H1 (cell line): Measurements from ENCODE around the gene CD276. TPM values are rescaled to one million over a fixed set of nuclear protein-coding genes. Genes with fewer than 3 reads are reported as not detected.

ENCODE experiments used
- CTCF ChIA-PET: fragments of 300-600 bp; sonication (Branson Sonifier 250); formaldehyde crosslinking; loops from one replicate; lab custom pipeline; 2021; ENCODE audit not compliant: partially characterized antibody; lab: Charles Lee
- POLR2A ChIA-PET: fragments of 300-600 bp; sonication (Branson Sonifier 250); formaldehyde crosslinking; loops from one replicate; lab custom pipeline; 2021; ENCODE audit warnings: inconsistent platforms; ENCODE audit not compliant: partially characterized antibody; lab: Charles Lee
- DNase-seq, 2 experiments: peaks; one replicate each; pipeline versions ENCODE4 v3.0.0 to v3.0.0-alpha.2; 2010 to 2022; ENCODE audit warnings: low spot score in 2 of 2, low read depth in 1 of 2, mixed read lengths in 1 of 2
- FAIRE-seq: peaks from 2 replicates; lab custom pipeline; 2011; peaks lifted over from hg19 to GRCh38; lab: Jason Lieb, UNC
- H2AFZ ChIP-seq: 2 replicates; pipeline ENCODE4 v1.8.1; 2012; ENCODE audit warnings: low read length, inconsistent platforms
- H2AK5ac ChIP-seq: 2 replicates; pipeline ENCODE4 v1.6.1; 2013; ENCODE audit warnings: low read depth, low read length
- H2BK120ac ChIP-seq: replicated peaks from 2 replicates; pipeline ENCODE3; 2013; ENCODE audit warnings: low read depth, low read length, inconsistent platforms
- H2BK12ac ChIP-seq: 2 replicates; pipeline ENCODE4 v1.6.1; 2013; ENCODE audit warnings: low read depth, low read length
- H2BK15ac ChIP-seq: 2 replicates; pipeline ENCODE4 v1.6.1; 2013; ENCODE audit warnings: low read length
- H2BK20ac ChIP-seq: 2 replicates; pipeline ENCODE4 v1.6.1; 2013; ENCODE audit warnings: low read length
- H2BK5ac ChIP-seq: 2 replicates; pipeline ENCODE4 v1.6.1; 2013; ENCODE audit warnings: low read depth, low read length
- H3K14ac ChIP-seq: 2 replicates; pipeline ENCODE4 v1.6.1; 2013; ENCODE audit warnings: inconsistent platforms; ENCODE audit not compliant: insufficient read length
- H3K18ac ChIP-seq: 2 replicates; pipeline ENCODE4 v1.6.1; 2013; ENCODE audit warnings: low read length; ENCODE audit errors: extremely low read depth
- H3K23ac ChIP-seq: 2 replicates; pipeline ENCODE4 v1.6.1; 2013; ENCODE audit warnings: inconsistent platforms; ENCODE audit not compliant: insufficient read length
- H3K23me2 ChIP-seq: 2 replicates; pipeline ENCODE4 v1.6.1; 2013; ENCODE audit warnings: low read depth, low read length
- H3K27ac ChIP-seq: 2 replicates; pipeline ENCODE4 v1.6.1; 2011; ENCODE audit warnings: low read depth, low read length, inconsistent platforms
- H3K27me3 ChIP-seq, 4 experiments: replicated peaks in 1 of 4; 1 replicate in 1 of 4; 2 replicates in 3 of 4; pipeline versions ENCODE4 v1.6.1 to v1.8.1; 2011 to 2013; ENCODE audit warnings: low read length in 3 of 4, mild to moderate bottlenecking in 3 of 4, inconsistent platforms in 2 of 4, mixed read lengths in 2 of 4, moderate library complexity in 1 of 4; ENCODE audit not compliant: control insufficient read depth in 3 of 4, insufficient read depth in 3 of 4; ENCODE audit errors: extremely low read depth in 1 of 4
- H3K36me3 ChIP-seq, 4 experiments: 2 replicates each; pipeline versions ENCODE4 v1.6.1 to v1.8.1; 2011 to 2013; ENCODE audit warnings: mild to moderate bottlenecking in 4 of 4, low read length in 3 of 4, moderate library complexity in 2 of 4, control low read depth in 1 of 4, inconsistent platforms in 1 of 4; ENCODE audit not compliant: insufficient read depth in 4 of 4, control insufficient read depth in 2 of 4
- H3K4ac ChIP-seq: replicated peaks from 2 replicates; pipeline ENCODE3; 2013; ENCODE audit warnings: low read length, low read depth, mixed read lengths, inconsistent platforms; ENCODE audit not compliant: insufficient read length
- H3K4me1 ChIP-seq, 4 experiments: replicated peaks in 1 of 4; 1 replicate in 1 of 4; 2 replicates in 3 of 4; pipeline versions ENCODE4 v1.6.1 to v1.8.1; 2011 to 2013; ENCODE audit warnings: low read length in 3 of 4, inconsistent platforms in 2 of 4, mixed read lengths in 1 of 4; ENCODE audit not compliant: insufficient read depth in 4 of 4, control insufficient read depth in 3 of 4
- H3K4me2 ChIP-seq, 2 experiments: 2 replicates each; pipeline versions ENCODE4 v1.6.1 to v1.8.1; 2011 to 2013; ENCODE audit warnings: low read depth in 2 of 2, low read length in 2 of 2, control low read depth in 1 of 2, inconsistent platforms in 1 of 2, mild to moderate bottlenecking in 1 of 2; ENCODE audit not compliant: insufficient read depth in 1 of 2
- H3K4me3 ChIP-seq, 4 experiments: fragments of 200-600, 300-600 bp in 1 of 4; sonication (generic), shearing (Covaris generic), sonication (Bioruptor Twin) in 1 of 4; 2 replicates each; pipeline versions ENCODE4 v1.5.1 to v1.8.1; 2011 to 2016; ENCODE audit warnings: low read length in 4 of 4, low read depth in 3 of 4, control low read depth in 2 of 4, inconsistent platforms in 2 of 4, mild to moderate bottlenecking in 2 of 4, mixed read lengths in 1 of 4, moderate library complexity in 1 of 4; ENCODE audit not compliant: insufficient read depth in 2 of 4; ENCODE audit errors: extremely low read depth in 1 of 4
- H3K56ac ChIP-seq: replicated peaks from 2 replicates; pipeline ENCODE3; 2013; ENCODE audit warnings: low read depth, mild to moderate bottlenecking, mixed read lengths, low read length, inconsistent platforms; ENCODE audit not compliant: insufficient read length
- H3K79me1 ChIP-seq: 2 replicates; pipeline ENCODE4 v1.6.1; 2013; ENCODE audit warnings: low read depth, low read length, control low read depth
- H3K79me2 ChIP-seq, 2 experiments: 2 replicates each; pipeline versions ENCODE4 v1.6.1 to v1.8.1; 2012 to 2013; ENCODE audit warnings: low read length in 2 of 2, mild to moderate bottlenecking in 2 of 2, inconsistent platforms in 1 of 2; ENCODE audit not compliant: insufficient read depth in 2 of 2, control insufficient read depth in 1 of 2
- H3K9ac ChIP-seq, 4 experiments: replicated peaks in 1 of 4; 1 replicate in 1 of 4; 2 replicates in 3 of 4; pipeline versions ENCODE4 v1.6.1 to v1.8.1; 2011 to 2013; ENCODE audit warnings: low read depth in 3 of 4, low read length in 3 of 4, control low read depth in 2 of 4, mild to moderate bottlenecking in 2 of 4, moderate library complexity in 2 of 4, inconsistent platforms in 1 of 4; ENCODE audit errors: extremely low read depth in 1 of 4
- H3K9me3 ChIP-seq, 2 experiments: 2 replicates each; pipeline versions ENCODE4 v1.6.1 to v1.8.1; 2012 to 2013; ENCODE audit warnings: mild to moderate bottlenecking in 2 of 2, moderate library complexity in 2 of 2, control low read depth in 1 of 2, inconsistent platforms in 1 of 2, low read depth in 1 of 2, low read length in 1 of 2, mixed read lengths in 1 of 2; ENCODE audit not compliant: insufficient read depth in 2 of 2
- H4K20me1 ChIP-seq, 2 experiments: replicated peaks in 1 of 2; 2 replicates each; pipeline versions ENCODE3 to v1.8.1; 2011 to 2013; ENCODE audit warnings: inconsistent platforms in 2 of 2, low read length in 2 of 2, mild to moderate bottlenecking in 1 of 2; ENCODE audit not compliant: insufficient read depth in 2 of 2, control insufficient read depth in 1 of 2
- H4K5ac ChIP-seq: 2 replicates; pipeline ENCODE4 v1.6.1; 2013; ENCODE audit warnings: low read length, low read depth, mixed read lengths, inconsistent platforms; ENCODE audit not compliant: insufficient read length
- H4K8ac ChIP-seq: 2 replicates; pipeline ENCODE4 v1.8.0; 2013; ENCODE audit warnings: mild to moderate bottlenecking, moderate library complexity, low read length, inconsistent platforms; ENCODE audit not compliant: insufficient read depth; ENCODE audit errors: extremely low read depth
- H4K91ac ChIP-seq: replicated peaks from 2 replicates; pipeline ENCODE3; 2013; ENCODE audit warnings: low read length, mixed read lengths, inconsistent platforms; ENCODE audit not compliant: insufficient read length
- ZNF274 ChIP-seq: IDR thresholded peaks from 2 replicates; pipeline ENCODE4 v1.7.0; 2012; ENCODE audit warnings: low read length, borderline replicate concordance; ENCODE audit errors: extremely low read depth
- WGBS, 2 experiments: shearing (Covaris generic) in 1 of 2; methylation state at CpG; one replicate each; pipeline versions ENCODE4 v1.1.6 to v1.1.7; 2013 to 2015; ENCODE audit warnings: low lambda C conversion rate in 2 of 2, mixed read lengths in 2 of 2, inconsistent platforms in 1 of 2, low coverage in 1 of 2, missing lambda C conversion rate in 1 of 2; ENCODE audit not compliant: insufficient replicate concordance in 2 of 2, insufficient coverage in 1 of 2, insufficient read length in 1 of 2; ENCODE audit errors: extremely low coverage in 1 of 2, missing lambda C conversion rate in 1 of 2; 5-methylcytosine and 5-hydroxymethylcytosine counted together
- polyA plus RNA-seq, 7 experiments: library from polyadenylated mRNA; depleted of rRNA in 3 of 7; stranded (reverse) in 5 of 7; unstranded in 2 of 7; fragments of >200 nt in 5 of 7; fragments of 200-250 nt in 2 of 7; gene quantifications; 1 replicate in 5 of 7; 2 replicates in 1 of 7; 4 replicates in 1 of 7; pipeline versions ENCODE4 v1.2.1 to v1.2.3, GENCODE V29; 2011 to 2013; ENCODE audit warnings: missing spikeins in 2 of 7, mixed read lengths in 2 of 7
- total RNA-seq: library from RNA; stranded (reverse); fragmentation: NEBNext Ultra II Directional; extraction: Animal tissue kit (Norgen Biotek cat#: 25700); gene quantifications from 2 replicates; pipeline ENCODE4 v1.2.1, GENCODE V29; 2021

Gene CD276
- total and polyA plus RNA-seq, 2 of the 8 experiments (the other 6 are each of a cell fraction or from before 2014, with no cell fraction given), result 156 to 158 TPM

DNA sequence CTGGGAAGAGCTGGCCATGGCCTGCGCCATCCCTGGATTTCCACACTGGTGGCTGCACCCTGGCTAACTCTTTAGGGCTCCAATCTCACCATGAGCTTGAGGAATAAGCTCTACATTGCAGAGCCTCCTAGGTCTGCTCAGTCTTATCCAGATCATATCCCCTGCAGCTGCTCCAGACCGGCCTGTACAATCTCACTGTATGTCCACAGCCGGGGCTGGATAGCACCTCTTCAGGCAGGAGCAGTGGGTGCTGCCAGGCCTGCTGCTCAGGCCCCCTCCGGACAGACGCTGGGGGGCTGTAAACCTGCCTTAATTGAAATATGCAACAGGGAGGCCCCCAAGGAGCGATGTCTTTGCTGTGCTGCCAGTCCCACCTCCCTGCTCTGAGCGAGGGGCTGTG is 53.4 kb downstream of the CD276 start:
- H2AFZ ChIP-seq, result no peak overlapping the region
- H2BK12ac ChIP-seq, result no peak overlapping the region
- H3K79me2 ChIP-seq, result no peaks in the 10 kb centered on the region
- no peak overlapping the region for H3K4me2 ChIP-seq
- H2BK5ac ChIP-seq, result no peak overlapping the region
- no peak overlapping the region for H3K56ac ChIP-seq
- no peak overlapping the region for H2BK120ac ChIP-seq
- no peak overlapping the region for H4K8ac ChIP-seq
- H3K9me3 ChIP-seq, result no peaks in the 10 kb centered on the region
- H3K18ac ChIP-seq, result no peak overlapping the region
- FAIRE-seq (no peak), DNase-seq (no peak)
- H4K5ac ChIP-seq, result no peak overlapping the region
- no peak overlapping the region for H3K27ac ChIP-seq
- H3K23ac ChIP-seq, result no peak overlapping the region
- H3K4me3 ChIP-seq, result no peak overlapping the region
- WGBS, 2 experiments, result 86% methylated on average over 7 of the region's 7 CpGs; no CpG with 5 or more reads in 1 of the 2 experiments
- no peak overlapping the region for H4K91ac ChIP-seq
- H3K9ac ChIP-seq, result no peak overlapping the region
- H3K27me3 ChIP-seq, result no peaks in the 10 kb centered on the region
- H3K36me3 ChIP-seq, result no peaks in the 10 kb centered on the region
- no peaks in the 10 kb centered on the region; a peak in 2 of 7 replicates for H3K4me1 ChIP-seq
- H2AK5ac ChIP-seq, result no peak overlapping the region
- H3K23me2 ChIP-seq, result no peaks in the 10 kb centered on the region
- no peak overlapping the region for H3K4ac ChIP-seq
- no peaks in the 10 kb centered on the region for H3K79me1 ChIP-seq
- no peak overlapping the region for H2BK20ac ChIP-seq
- CTCF ChIA-PET, result interaction anchor here (0.6 to 4.5 kb wide), 10 partner anchors 10 to 1994 kb away, joined by 3 to 20 read pairs (median 4); partner anchors contain the start of gene INSYN1
- POLR2A ChIA-PET, result no interaction called here
- H4K20me1 ChIP-seq, result no peaks in the 10 kb centered on the region
- no peak overlapping the region for H3K14ac ChIP-seq
- H2BK15ac ChIP-seq, result no peak overlapping the region
- no peak for TF ChIP-seq ZNF274
